HG03095 (cell line): ENCODE measurements around the gene PSG6.
"Not testable (repeated sequence)": the region's sequence is repeated elsewhere in the genome, so short reads cannot be mapped to it uniquely, and the experiment has no call there.

Source experiments
- ATAC-seq: cut with Tn5 transposase; IDR thresholded peaks from one replicate; pipeline ENCODE4 v1.9.1; 2021; ENCODE audit warnings: moderate library complexity; ENCODE audit not compliant: unreplicated experiment

Gene PSG6

DNA sequence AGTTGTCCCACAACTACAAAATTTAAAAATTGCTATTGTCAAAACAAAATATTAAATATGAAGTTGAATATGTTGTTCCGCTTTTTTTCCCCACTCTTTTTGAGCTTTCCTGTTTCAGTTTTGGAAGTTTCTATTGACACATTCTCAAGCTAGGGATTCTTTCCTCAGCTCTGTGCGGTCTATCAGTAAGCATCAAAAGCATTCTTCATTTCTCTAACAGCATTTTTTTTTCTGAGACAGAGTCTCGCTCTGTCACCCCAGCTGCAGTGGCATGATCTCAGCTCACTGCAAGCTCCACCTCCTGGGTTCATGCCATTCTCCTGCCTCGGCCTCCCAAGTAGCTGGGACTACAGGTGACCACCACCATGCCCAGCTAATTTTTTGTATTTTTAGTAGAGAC lies 4.8 kb downstream of the PSG6 start:
- not testable (repeated sequence) for ATAC-seq

DNA sequence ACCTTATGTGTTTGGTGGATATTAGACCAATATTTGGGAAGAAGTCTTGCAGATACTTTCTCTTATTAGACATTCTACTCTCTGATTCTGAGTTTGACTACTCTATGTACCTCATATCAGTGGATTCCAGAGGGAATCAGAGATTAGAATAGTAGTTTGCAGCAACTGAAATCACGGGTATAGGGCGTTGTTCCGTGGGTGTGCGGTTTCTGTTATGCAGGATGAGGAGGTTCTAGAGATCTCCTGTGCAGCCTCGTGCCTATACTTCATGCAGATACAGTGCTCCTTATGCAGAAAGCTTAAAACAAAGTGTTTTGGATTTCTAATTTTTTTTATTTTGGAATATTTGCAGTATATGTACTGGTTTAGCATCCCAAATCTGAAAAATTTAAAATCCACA lies 6.0 kb downstream of the PSG6 start:
- ATAC-seq = not testable (repeated sequence)

DNA sequence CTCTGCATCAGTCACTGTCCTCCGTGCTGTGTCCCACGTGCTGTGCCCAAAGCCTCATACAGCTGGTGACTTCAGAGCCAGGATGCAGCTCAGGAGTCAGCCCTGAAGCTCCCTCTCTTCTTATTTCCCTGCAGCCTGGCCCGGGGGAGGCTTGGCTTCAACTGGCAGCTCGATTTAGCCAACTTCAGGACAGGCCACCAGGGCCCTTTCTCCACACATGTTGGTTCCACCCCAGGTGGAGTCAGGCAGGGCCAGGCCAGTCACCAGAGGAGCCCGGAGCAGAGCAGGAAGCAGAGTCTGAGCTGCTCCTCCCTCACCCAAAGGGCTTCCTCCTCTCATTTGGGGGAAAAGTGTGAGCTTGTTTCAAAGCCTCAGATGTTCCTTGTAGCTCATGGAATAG lies 11.5 kb downstream of the PSG6 start:
- ATAC-seq = not testable (repeated sequence)

DNA sequence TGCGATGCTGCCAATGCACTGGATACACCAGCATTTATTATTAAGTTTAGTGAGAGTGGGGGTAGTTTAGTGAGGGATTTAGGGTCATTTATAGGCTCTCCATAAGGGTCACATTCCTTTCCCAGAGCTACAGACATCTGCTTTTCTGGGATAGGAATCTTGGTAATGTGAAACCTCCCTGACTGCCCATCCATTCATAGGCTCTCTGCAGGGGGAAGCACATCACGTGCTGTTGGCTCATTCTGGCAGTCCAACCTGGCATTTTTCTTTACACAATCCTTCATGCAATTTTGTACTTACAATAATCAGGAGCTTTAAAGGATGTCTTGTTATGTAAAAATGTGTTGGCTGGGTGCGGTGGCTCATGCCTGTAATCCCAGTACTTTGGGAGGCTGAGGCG lies 17.1 kb downstream of the PSG6 start:
- ATAC-seq = not testable (repeated sequence)

DNA sequence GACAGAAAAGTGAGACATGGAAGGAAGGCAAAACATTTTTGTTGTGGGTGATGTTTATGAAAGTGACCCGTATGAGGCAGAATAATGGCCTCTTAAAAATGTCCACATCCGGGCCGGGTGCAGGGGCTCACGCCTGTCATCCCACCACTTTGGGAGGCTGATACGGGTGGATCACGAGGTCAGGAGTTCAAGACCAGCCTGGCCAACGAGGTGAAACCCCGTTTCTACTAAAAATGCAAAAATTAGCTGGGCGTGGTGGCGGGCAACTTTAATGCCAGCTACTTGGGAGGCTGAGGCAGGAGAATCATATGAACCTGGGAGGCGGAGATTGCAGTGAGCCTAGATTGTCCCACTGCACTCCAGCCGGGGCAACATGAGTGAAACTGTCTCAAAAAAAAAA lies 18.0 kb downstream of the PSG6 start:
- ATAC-seq = not testable (repeated sequence)

DNA sequence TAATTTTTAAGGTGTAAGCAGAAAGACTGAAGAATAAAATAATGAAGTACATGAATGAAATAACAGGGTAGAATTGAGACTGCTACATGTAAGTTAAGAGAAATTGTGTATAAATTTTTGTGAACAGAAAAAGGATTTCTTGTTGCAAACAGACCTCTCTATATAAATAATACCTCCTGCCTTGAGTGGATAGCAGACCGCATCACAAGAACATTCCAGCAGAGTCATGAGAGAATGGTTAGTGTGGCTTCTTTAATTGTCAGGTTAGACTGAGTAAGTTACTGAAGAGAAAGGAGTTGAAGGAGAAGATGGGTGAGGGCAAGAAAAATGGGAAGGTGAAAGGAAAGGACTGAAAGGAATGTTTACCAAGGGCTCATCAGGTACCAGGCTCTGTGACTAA lies 18.6 kb downstream of the PSG6 start:
- ATAC-seq = not testable (repeated sequence)

DNA sequence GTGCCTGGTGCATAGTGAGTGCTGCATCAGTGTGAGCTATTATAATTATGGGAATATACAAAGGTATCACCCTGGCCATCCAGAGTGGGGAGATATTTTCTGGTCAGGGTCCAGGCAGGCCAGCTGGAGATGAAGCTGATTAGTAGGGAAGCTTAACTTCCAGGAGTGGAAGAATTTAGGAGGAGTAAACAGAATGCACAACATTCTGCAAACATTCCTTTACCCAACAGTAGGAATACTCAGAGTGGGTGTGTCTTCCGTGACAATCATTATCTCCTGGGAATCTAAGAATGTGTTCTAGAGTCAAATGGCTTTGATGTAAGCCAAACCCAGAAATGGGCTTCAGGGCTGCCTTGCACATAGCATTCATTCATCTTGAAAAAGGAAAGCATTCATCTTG lies 19.0 kb downstream of the PSG6 start:
- ATAC-seq = not testable (repeated sequence)

DNA sequence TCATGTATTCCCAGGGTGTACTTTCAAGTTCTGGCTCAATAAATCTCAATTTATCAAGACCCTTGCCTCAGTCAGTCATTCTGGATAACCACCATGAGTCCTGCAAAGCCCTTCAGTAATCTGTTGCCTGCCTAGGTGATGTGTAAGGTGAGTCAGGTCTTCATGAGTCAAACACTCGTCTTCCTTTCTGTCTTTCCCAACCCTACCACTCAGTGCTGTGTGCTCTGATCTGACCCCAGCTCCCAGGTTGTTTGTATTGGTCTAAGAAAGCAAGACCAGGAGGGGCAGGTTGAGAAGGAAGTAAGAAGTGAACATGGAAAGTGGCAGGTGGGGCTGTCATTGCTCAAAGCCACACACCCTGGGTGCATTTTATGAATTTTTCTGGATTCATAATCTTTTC lies 20.0 kb downstream of the PSG6 start:
- not testable (repeated sequence) for ATAC-seq

DNA sequence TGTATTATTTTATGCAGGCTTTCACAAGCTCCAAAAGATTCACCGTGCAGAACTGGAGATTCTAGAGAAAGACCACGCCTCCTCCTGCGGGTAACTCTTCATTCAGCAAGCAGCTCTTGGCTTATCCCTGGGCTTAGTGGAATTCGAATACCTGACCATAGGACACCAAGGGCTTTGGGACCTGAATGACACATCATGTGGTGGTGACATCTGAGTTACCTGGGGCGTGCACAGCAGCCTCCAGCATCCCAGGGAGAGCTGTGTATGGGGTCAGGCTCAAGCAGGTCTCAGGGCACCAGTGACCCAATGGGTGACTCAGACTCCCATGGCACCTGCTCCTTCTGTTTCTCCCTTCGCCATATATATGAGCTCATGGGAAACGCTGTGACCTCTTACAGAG lies 27.2 kb downstream of the PSG6 start:
- ATAC-seq = not testable (repeated sequence)

DNA sequence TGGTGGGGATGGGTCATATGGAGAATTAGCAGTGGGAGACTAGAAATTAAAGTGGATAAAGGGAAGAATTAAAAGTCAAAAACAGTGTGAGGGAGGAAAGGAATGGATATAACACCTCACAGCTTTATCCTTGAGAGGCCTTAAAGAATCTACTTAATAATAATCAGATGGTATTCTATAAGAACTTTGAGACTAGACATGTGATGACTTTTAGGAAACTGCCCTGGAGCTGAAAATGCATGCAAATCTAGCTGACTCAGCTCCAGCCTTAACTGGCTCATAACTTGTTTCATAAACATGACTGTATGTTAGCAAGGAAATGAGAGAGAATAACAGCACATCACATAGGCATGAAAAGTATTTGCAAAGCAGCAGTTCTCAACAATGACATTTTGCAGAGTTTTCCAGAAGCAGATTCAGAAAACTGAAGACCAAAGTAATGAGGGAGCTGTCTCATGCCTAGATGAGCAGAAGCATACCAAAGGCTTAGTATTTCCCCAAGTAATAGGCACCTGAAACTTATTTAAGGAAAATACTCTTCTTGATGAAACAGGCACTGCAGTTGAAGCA lies 29.7 kb downstream of the PSG6 start:
- ATAC-seq = not testable (repeated sequence)

DNA sequence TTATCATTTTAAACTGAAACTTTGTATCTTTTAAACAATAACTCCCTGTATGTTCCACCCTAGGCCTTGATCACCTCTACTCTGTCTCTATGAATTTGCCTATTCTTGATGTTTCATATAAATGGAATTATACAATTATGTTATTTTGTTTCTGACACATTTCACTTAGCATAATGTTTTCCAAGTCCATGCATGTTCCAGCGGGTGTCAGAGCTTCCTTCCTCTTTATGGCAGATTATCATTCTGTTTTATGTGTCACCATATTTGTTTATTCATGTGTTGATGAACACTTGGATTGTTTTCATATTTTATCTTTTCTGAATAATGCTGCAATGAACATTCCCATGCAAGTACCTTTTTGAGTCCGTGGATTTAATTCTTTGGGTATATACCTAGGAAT lies 35.0 kb downstream of the PSG6 start:
- ATAC-seq = not testable (repeated sequence)

DNA sequence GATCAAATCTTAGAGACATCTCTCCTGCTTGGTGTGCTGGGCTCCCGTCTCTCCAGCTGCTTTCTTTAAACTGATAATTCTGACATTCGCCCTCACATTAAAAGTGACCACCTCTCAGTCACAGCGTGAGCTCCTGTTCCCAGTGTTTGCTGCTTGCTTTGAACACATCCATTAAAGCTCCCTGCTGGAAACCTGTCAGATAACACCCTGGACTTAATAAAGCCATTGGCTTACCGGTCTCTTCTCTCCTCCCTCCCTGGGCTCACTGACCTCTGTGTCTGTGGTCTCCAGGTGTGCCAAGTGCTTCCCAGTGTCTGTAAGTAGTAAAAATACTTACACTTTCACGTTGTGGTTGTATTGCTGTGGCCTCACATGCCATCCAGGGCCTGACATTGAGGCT lies 35.7 kb downstream of the PSG6 start:
- ATAC-seq = not testable (repeated sequence)

DNA sequence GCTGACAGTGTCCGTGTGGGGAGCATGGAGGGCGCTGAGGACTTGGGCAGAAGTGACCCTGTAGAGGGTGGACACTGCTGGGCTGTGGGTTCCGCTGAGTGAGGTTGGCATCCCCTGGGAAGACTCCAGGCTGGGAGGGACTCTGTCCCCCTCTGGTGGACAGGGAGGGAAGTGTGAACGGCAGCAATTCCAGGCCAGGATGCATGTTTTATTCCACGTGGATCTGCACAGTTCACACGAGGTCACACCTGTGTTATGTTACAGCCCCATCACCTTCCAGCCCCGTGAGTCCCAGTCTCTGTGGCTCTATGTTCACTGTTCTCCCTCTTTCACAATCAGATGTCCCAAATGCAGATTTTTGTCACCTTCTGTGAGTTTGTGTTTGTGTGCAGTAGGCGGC lies 36.4 kb downstream of the PSG6 start:
- not testable (repeated sequence) for ATAC-seq

DNA sequence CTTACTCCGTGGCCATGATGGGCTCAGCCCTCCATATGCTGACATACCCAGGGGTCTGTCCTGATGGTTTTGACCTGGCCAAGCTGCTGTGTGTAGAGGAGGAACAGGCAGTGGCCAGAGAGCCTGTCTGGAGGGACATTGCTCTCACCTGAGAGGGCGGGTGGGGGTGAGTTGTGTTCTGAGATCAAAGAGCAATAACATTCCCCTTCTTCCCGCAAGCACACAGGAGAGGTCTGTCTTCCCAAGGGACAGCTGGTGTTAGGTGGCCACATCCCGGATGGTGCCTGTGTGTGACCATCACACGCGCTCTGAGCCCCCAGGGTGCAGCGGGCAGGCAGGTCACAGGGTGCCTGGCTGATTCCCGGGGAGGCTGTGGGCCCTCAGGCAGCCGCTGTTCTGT lies 37.1 kb downstream of the PSG6 start:
- not testable (repeated sequence) for ATAC-seq

DNA sequence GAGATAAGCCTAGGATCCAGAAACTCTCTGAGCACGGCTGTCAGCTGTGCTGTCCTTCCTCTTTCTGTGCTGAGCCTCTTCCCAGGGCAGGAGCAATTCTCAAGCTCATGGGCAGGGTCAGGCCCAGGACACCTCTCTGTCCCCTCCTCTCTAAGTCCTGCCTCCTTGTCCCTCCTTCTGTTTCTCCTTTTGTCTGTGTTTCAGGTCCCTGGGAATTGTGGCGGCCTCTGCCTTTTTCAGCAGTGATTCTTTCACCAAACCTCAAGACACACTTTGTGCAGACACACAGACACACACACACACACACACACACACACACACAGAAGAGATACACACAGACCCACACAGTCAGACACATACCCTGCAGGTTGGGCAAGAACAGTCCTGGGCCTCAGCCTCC lies 38.1 kb downstream of the PSG6 start, which contains the start of gene PSG1:
TSS of gene PSG1 (minus strand) at position 101 of the 400 bp plus-strand sequence. CDS start 132 bp downstream, outside the sequence.
- ATAC-seq = no peak

DNA sequence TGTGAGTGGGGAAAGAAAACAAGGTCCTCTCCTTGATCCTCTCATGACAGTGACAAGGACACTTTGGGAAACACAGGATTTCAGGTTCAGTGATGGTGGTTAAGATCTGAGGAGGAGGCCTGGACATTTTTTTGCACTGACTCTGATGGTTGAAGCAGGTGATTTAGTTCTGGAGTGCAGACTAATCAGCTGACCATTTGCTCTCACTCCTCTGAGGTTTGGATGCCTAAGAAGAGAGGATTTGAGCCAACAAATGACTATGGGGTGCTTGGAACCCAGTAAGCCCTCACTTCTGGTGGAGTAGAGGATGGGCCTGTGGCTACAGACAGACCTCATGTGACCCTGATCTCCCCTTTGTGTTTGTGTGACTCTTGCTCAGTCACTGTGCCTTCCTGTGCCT lies 41.1 kb downstream of the PSG6 start:
- not testable (repeated sequence) for ATAC-seq

DNA sequence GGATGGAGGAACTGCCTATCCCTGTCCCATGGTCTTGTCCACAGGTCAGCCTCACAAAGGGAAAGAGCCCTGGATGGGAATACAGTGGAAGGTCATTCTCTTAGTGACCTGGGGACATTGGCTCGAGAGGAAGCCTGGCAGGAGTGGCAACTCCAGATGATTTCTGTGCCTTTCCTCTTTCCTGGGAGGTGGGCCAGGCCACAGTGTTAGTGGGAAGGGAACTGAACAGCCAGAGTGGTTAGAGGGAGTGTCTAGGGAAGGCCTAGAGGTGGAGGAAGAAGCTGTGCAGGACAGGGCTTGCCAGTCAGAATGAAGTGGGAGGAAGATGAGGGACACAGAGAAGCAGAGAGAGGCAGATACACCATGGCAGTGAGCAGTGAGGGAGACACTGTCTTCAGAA lies 41.8 kb downstream of the PSG6 start:
- ATAC-seq = not testable (repeated sequence)

DNA sequence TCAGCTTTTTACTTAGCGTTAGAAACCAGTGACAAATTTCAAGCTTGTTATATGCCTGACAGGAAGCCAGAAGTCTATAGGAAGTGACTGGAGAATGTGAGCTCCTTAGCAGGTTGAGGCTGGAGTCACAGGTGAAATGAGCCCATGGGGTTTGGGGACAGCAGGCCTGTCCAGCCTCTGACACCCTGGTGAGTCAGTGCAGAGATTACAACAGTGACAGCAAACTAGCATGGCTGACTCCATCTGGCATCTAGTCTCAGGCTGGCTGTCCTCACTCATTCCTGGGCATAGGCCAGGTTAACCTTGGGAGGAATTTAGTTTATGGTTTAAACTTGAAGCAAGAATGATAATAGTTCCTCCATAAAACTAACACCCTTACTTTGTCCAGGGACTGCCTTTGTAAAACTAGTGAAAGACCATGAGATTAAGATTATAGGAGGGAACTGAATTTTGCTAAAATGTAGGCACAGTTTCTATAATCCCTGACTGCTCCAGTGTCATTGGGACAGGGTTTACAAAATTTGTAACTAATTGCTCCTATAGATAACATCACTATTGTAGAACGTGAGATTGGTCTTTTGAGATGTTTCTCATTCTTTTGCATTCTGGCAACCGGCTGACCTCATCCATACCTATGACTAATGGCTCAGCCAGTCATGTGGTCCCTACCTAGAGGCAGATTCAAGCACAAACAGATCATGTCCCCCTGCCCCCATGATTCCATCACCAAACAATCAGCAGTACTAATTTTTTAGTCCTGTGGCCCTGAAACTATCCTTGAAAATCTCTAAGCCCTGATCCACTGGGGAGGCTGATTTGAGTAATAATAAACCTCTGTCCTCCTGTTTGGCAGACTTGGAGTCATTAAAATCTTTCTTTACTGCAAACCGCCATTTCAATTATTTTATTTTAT lies 42.5 kb downstream of the PSG6 start:
- not testable (repeated sequence) for ATAC-seq

DNA sequence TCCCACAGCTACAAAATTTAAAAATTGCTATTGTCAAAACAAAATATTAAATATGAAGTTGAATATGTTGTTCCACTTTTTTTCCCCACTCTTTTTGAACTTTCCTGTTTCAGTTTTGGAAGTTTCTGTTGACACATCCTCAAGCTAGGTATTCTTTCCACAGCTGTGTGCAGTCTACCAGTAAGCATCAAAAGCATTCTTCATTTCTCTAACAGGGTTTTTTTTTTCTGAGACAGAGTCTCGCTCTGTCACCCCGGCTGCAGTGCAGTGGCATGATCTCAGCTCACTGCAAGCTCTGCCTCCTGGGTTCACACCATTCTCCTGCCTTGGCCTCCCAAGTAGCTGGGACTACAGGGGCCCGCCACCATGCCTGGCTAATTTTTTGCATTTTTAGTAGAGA lies 43.6 kb downstream of the PSG6 start:
- ATAC-seq = not testable (repeated sequence)

DNA sequence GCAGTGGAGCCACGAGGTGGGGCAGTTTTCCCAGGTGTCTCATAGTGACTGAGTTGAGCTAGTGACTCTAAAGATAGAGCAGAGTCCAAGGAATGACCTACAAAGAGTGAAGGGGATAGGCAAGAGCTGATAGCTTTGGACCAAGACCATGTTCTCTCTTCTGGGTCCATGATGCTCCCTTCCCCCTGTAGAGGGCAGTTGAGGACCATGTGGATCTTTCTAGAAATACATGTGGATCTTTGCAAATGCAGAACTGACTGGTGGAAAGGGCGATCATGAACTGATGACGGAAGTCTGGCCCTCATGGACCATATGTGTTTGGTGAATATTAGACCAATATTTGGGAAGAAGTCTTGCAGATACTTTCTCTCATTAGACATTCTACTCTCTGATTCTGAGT lies 45.1 kb downstream of the PSG6 start:
- no peak for ATAC-seq

DNA sequence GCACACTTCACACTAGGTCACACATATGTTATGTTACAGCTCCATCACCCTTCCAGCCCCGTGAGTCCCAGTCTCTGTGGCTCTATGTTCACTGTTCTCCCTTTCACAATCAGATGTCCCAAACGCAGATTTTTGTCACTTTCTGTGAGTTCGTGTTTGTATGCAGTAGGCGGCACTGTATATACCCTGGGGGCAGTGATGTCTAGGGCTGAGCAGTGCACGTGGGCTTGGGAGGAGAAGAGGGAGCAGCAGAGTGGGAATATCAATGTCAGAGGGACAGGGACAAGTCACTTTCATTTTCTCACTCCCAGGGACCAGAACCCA lies 60.2 kb downstream of the PSG6 start:
- ATAC-seq = no peak

DNA sequence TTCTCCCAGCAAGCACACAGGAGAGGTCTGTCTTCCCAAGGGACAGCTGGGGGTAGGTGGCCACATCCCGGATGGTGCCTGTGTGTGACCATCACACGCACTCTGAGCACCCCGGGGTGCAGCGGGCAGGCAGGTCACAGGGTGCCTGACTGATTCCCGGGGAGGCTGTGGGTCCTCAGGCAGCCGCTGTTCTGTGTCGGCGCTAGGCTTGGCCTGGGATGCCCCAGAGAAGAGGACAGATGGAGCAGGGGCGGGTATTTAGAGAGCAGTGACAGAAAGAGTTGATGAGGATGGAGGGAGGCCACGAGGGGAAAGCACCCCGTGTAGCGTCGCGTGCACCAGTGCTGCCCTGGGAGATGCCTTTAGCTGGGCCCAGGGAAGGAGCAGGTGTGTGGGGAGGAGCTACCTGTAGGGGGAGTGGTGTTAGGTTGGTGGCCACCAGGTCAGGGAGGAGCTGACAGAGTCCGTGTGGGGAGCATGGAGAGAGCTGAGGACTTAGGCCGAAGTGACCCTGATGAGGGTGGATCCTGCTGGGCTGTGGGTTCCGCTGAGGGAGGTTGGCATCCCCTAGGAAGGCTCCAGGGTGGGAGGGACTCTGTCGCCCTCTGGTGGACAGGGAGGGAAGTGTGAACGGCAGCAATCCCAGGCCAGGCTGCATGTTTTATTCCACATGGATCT lies 60.7 kb downstream of the PSG6 start:
- not testable (repeated sequence) for ATAC-seq
